D721Med (cell line): Measurements from ENCODE around the gene ATXN1.

Experiments
- DNase-seq: peaks from one replicate; pipeline ENCODE4 v3.0.0; 2011; ENCODE audit warnings: low spot score; ENCODE audit not compliant: insufficient read length
- FAIRE-seq: peaks from 2 replicates; lab custom pipeline; 2011; peaks lifted over from hg19 to GRCh38; lab: Jason Lieb, UNC
- TF ChIP-seq, protein P1 (sequence below): IDR thresholded peaks from 2 replicates; pipeline ENCODE4 v1.5.1; 2012; ENCODE audit warnings: mild to moderate bottlenecking, control low read depth; ENCODE audit not compliant: insufficient read depth; ENCODE audit errors: missing control alignments

The ATXN1 gene

DNA sequence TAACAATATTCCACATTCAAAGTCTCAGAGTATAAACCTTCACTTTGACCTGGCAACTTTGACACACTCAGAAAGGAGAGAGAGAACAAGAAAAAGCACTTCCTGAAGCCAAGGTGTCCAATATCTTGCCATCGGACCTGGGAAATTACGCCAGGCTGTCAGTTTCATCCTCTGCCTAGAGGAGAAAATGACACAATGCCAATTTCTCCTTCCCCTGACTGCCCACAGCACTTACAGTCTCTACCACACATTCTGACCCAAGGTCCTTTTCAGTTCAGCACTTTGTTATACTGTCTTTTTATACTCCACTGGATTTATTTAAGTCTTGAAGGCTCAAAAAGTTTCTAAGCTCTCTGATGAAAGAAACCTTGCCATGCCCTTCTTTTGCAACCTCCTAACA is 272.4 kb downstream of the ATXN1 start:
- no peak for DNase-seq
- no peak for FAIRE-seq
- TF ChIP-seq, protein P1, sequence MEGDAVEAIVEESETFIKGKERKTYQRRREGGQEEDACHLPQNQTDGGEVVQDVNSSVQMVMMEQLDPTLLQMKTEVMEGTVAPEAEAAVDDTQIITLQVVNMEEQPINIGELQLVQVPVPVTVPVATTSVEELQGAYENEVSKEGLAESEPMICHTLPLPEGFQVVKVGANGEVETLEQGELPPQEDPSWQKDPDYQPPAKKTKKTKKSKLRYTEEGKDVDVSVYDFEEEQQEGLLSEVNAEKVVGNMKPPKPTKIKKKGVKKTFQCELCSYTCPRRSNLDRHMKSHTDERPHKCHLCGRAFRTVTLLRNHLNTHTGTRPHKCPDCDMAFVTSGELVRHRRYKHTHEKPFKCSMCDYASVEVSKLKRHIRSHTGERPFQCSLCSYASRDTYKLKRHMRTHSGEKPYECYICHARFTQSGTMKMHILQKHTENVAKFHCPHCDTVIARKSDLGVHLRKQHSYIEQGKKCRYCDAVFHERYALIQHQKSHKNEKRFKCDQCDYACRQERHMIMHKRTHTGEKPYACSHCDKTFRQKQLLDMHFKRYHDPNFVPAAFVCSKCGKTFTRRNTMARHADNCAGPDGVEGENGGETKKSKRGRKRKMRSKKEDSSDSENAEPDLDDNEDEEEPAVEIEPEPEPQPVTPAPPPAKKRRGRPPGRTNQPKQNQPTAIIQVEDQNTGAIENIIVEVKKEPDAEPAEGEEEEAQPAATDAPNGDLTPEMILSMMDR: no peak

GRCh38 chr6:16487996-16488674 is 273.1 kb downstream of the ATXN1 start:
- DNase-seq (no peak), FAIRE-seq (no peak)
- TF ChIP-seq, protein P1: no peak

- TF ChIP-seq, protein P1: no peak
- DNase-seq: no peak
- FAIRE-seq: no peak
Observed at GRCh38 chr6:16486661-16487060, 274.6 kb downstream of the ATXN1 start.

DNA sequence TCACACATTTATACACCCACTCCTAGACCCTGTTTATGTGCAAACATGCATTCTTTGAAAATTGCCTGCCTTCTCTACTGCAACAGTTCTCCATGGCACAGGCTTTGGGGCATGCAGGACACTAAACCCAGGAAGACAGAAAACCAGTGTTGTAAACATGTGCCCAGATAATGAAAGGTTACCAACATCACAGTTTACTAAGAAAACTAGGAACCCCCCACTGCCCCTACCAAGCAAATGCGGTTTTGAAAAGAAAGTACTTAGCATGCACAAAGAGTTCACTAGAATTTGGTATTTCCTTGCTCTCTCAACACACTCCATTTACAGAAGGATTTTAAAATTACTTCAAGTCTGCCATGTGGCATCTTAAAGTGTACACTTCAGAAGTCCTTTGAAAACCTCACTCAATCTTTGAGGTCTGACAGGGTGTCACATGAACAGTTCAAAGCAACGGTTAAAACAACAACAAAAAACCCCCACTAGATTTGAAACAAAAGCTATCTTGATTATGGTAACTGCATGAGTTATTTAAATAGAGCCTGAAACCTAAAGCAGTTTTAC is 277.9 kb downstream of the ATXN1 start:
- TF ChIP-seq, protein P1: no peak
- FAIRE-seq (no peak), DNase-seq (no peak)

GRCh38 chr6:16482702-16483314 is 278.5 kb downstream of the ATXN1 start:
- FAIRE-seq (no peak), DNase-seq (no peak)
- TF ChIP-seq, protein P1: no peak

GRCh38 chr6:16481697-16482399 is 279.4 kb downstream of the ATXN1 start:
- TF ChIP-seq, protein P1: no peak
- FAIRE-seq: no peak
- DNase-seq: no peak
